CD4-positive, alpha-beta T cell treated with Interleukin-12 subunit alpha and Interleukin-12 subunit beta, for 1 hour (primary cell): Measurements from ENCODE around the gene NKIRAS2.

Experiments
- DNase-seq: peaks from one replicate; pipeline ENCODE4 v3.0.0-alpha.2; 2020

NKIRAS2 gene

DNA sequence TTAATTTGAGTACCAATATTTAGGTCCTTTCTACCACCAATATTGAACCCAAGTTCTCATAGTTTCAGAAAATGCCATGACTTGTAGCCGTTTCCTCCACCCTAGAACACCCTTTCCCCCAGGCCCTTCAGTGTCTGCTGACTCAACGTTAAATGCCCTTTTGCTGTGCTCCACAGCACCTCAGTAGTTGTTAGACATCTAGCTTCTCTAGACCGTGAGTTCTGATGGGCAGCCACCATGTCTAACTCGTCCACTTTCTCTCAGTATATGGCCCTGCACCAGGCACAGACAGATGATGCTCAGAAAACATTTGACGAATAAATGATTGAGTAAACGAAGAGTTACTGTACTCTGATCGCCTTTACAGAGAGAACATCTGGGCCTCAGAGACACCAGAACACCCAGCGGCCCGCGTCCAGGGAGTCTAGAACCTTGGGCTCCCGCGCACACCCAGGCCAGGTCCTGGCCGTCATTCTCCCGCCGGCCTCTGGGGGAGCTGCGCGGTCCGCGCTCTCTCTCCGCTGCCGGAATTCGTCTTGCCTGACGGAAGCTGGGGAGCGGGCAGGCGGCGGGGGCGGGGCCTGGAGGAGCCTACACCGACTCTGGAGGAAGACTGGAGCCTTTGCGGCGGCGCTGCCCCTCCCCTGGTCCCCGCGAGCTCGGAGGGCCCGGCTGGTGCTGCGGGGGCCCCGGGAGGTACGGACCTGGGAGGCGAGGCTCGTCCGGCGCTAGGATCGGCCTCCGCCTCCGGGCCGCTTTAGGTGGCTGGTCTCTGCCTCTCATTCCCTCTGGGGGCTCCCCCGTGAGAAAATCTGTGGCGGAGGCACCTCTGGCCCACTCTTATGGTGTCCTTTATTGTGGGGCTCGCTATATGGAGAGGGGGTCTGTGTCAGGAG lies at the start of gene NKIRAS2:
NKIRAS2 (plus strand) TSS at position 582 of the 896 bp plus-strand sequence. CDS start 1,488 bp downstream, outside the sequence.
- DNase-seq = peak; percentile 94

DNA sequence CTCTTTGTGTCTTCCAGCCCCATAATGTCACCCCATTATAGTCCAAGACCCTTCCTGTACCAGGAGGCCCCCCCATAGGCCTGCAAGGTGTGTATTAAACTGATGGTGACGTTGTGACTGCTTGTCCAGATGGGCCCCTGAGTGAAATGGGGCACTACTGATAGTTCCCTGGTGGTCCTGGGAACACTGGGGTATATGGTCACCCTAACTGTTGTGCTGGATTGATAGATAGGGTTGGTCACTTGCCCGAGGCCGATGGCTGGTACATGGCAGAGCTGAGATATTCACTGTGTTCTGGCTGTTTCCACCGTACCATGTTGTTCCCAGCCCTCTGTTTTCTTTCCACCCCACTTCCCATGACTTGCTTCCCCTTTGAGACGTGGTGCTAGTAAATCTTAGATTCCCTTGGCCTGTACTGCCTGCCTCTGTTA lies 49.0 kb upstream of the NKIRAS2 start:
- DNase-seq = no peak

DNA sequence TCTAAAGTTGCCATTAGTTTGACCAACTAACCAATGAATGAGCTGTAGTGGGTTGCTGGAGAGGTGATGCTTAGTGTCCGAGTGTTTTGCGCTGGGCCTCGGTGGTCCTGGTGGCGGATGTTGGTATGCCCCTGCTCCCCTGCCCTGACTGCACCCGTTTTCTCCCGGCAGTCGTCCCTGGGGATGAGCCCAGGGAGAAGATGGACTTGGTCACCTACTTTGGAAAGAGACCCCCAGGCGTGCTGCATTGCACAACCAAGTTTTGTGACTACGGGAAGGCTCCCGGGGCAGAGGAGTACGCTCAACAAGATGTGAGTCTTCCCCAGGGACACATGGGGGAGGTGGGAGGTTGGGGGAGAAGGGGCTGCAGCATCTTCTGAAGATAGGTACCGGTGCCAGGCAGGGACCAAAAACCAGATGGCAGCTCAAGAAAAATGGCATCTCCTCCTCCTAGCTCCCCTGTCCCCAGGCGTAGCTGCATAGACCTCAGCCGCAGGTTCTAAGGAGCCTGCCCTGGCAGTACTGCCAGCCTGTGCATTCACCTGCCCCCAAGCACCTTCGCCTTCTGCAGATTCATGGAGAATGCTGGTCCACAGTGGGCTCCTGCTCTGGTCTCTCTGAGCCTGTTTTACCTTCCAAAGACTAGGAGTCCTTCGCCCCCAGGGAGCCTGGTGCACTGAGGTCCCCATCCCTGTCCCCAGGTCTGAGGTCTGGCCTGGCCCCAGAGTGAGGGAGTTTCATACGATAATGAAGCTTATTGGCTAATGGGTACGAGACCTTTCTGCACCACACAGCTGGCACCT lies 48.0 kb upstream of the NKIRAS2 start:
- DNase-seq = no peak

DNA sequence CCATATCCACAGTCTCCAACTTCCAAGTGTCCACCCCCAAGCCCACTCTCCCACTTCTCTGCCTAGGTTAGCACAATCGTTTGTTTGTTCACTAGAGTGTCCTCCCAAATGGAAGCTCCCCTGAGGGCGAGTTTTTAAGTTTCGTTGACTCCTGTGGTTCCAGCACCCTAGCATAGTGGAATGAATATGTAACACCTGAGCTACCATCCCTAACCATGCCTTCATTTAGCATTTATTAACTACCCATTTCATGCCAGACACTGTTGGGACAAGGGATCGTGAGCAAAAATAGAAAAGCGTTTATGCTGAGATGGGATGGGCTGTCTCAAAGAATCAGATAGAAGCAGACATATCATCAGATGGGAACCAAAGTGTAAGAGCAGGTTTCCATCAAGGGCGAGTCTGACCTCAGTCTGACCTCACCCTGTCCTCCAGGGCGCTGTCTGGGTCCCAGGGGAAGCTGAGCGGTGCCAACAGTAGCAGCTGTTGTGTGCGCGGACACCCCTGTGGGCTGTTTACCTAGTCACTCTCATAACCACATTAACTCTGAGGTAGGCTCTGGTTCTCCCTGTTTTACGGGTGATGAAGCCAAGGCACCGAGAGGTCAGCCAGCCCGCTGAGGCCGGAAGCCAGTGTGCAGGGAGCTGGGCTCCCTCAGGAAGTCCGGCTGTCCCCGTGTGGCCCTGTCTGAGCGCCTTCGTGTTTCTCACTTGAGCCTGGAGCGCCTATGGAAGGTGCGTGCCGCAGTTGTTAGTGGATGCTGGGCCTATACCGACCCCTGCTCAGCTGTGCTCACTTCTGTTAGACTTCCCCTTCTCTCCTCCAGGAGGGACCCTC lies 47.1 kb upstream of the NKIRAS2 start:
- no peak for DNase-seq

DNA sequence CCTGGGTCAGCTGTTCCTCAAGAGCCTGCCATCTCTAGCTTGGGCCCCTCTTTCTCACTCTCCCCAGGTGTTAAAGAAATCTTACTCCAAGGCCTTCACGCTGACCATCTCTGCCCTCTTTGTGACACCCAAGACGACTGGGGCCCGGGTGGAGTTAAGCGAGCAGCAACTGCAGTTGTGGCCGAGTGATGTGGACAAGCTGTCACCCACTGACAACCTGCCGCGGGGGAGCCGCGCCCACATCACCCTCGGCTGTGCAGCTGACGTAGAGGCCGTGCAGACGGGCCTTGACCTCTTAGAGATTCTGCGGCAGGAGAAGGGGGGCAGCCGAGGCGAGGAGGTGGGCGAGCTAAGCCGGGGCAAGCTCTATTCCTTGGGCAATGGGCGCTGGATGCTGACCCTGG lies 46.5 kb upstream of the NKIRAS2 start:
- DNase-seq = no peak

DNA sequence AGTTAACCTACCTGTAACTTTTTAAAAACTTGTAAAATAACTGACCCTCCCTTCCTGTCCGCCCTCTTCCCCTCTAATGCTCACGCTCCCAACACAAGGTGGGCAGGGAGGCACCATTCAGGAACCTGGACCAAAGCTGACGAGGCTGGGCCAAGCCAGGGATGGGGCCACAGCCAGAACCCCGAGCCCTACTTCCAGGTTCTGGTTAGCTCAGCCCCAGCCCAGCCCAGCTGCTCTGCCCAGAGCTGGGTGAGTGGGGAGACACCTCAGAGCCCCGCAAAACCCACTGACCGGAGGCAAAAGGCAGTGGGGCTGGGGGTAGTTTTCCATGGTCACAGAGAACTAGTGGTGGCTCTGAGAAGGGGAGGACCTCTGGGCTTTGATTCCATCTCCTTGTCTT lies 45.9 kb upstream of the NKIRAS2 start:
- no peak for DNase-seq

DNA sequence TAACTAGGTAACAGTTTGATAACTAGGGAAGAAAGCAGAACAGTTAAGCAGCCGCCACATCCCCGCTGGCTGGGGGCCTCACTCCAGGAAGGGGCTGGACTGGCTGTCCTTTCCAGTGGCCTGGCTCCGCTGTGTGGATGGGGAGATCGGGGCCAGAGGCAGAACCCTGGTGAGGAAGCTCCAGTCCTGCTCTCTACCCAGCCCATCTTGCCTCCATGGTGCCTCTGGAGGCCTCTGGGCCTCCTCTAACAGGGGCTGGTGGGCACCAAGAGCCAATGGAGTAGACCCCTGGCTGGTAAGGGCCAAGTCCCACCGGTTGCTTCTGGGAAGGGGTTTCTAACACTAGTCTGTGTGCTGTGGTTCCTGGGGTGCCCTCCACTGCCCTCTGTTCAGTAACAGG lies 45.2 kb upstream of the NKIRAS2 start:
- DNase-seq = no peak

DNA sequence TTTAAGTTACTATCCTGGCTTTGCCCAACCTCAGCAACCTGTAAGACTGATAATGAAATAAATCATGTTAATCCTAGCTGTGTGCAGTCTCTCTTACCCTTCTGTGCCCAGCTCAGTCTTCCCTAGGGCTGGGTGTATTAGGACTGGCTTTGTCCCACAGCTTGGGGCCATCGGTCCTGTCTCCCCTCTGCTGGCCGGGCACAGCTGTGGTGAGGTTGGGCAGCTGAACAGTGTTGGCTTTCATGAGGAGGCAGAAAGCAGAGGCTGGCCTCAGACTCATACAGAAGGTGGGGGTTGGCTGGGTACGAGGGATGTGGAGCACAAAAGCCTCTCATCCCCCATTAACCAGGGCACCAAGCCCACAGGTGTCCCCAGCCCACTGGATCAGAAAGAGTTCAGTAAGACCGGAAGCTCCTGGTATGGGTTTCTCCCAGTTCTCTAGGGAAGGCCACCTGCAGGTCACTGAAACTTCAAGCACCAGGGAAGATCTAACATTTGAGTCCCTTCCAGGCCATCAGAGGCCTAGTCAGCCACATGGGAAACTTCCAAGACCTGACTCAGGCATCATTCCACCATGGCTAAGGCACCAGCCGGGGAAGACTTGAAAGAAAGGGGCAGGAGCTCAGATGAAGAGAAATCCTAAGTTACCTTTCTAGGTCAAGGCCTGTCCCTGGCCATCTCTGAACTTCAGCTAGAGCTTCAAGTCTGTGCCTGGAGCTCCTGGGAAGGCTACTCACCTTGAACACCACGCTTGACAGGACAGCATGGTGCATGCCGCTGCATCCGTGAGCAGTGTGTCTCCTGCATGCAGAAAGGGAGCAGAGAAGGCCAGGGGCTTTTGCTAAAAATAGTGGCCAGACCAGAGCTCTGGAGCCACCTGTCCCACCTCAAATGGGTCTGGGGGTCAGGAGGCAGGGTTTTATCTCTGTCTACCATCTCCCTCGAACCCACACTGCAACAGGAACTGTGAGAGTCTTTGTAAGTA lies 44.5 kb upstream of the NKIRAS2 start:
- no peak for DNase-seq

DNA sequence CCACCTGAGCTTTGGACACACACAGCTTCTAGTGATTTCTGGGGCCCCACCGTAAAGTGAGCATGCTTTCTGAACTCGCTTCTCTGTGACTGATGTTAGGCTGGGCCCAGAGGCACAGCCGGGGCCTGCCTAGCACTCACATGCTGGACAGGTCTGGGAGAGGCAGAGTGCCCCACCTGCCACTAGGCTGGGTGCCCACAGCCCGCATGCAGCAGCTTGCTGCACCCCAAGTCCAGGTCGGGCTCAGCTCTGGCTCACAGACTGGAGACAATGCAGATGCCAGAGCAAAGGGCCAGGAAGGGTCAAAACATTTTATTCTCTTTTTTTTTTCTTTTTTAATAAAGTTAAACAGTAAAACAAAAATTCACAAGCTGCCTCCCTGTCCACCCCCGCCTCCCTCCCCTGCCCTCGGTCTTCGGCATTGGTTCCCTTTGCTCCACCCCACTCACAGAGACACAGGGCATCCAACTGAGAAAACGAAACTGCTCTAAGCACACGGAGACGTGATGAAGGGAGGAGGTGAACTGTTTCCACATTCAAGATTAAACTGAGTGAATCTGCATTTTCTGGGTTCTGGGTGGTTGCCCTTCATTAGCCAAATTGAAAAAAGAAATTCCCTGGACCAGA lies 43.6 kb upstream of the NKIRAS2 start:
- DNase-seq = no peak

DNA sequence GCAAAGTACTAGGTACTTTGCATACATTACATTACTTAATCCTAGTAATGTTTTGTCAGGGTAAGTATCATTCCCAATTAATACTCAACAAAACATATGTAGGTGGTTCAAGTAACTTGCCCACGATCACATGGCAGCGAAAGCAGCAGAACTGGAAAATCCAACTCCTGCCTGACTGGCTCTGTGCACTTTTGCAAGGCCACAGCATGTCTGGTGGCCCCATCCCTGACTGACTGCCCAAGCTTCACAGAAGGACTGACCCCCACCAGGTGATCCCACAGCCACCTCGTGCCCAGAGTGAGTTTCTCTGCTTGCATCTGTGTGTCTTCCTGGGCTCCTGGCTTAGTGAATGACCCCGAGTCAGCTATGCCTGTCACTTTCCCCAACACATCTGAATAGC lies 41.9 kb upstream of the NKIRAS2 start:
- DNase-seq = no peak

DNA sequence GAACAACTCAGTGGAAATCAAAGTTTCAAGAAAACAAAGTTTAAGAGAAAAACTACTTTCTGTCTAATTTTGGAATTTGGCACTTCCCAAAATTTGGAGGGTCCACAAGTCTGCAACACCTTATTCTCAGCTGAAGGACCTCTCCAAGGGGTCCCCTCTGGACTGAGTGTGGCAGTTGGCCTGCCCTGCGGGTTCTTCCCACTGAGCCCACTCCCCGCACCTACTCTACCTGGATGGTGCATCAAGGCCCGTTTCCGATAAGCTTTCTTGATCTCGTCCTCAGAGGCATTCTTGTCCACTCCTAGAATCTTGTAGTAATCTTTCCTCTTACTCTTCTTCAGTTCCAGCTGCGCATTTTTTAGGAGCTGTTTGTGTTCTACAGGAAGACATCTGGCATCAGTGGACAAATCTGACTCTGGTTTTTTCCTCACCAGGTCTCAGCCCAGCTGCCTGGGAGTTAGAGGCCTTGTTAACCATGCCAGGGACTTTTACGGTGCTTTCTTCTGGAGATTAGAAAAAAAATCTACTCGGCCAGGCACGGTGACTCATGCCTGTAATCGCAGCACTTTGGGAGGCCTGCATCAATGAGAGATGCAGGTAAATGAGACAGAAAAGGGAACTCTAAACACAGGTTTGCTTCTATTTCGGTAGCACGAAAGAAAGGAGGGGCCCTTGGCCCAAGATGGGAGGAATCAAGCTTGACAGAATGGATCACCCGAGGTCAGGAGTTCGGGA lies 37.7 kb upstream of the NKIRAS2 start:
- DNase-seq = no peak

DNA sequence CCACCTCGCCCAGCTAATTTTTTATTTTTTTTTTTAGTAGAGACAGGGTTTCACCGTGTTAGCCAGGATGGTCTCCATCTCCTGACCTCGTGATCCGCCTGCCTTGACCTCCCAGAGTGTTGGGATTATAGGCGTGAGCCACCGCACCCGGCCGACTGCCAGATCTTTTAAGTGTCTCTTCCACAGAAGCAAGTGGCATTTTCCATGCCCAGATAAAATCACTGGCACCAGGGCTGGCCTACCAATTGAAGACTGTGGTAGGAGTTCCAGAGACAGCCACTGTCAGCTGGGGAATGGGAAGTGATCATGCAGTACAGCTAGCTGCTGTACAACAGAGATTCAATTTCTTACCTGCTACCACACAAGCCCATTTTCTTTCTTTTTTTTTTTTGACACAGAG lies 35.4 kb upstream of the NKIRAS2 start:
- no peak for DNase-seq

DNA sequence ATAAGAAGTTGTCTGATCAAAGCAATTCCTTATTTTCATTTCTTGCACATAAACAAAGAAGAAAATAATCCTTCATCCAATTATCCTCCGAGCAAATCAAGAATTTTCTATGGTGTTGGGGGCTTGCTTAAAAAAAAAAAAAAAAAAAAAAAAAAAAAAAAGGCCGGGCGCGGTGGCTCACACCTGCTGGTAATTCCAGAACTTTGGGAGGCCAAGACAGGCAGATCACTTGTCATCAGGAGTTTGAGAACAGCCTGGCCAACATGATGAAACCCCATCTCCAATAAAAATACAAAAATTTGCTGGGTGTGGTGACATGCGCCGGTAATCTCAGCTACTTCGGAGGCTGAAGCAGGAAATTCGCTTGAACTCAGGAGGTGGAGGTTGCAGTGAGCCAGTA lies 34.0 kb upstream of the NKIRAS2 start:
- no peak for DNase-seq

DNA sequence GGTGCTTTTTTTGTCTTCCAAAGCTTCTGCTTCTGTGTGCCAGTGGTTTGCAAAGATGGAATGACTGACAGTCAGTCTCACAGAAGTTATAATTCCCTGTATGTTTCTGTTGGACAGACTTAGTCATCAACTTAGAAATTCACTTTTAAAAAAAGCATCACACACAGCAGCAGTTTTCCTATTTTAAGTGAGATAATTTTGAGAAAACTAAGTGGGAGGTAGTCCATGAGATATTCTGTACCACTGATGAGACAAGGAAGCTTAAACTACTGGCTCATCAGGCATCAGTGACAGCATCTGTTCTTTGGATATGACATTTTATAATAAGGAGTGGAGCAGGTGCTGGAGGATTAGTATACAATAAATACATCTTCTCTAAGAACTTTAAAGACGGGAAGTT lies 33.3 kb upstream of the NKIRAS2 start:
- DNase-seq = no peak

DNA sequence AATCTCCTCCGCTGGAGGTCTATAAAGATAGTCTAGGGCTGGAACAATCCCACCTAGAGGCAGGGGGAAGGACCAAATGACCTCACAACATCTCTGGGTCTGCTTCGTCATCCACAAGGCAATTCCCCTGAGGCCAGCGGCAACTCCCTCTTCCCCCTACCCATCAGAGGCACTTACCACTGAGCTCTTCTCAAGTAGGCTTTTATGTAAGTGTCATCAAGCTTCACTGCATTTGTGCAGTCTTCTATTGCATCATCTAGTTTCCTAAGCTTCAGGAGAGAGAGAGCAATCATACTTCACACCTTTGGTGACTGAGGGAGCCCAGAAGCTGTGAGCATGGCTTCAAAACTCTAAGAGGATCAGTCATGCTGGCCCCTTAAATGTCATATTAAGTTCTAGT lies 32.2 kb upstream of the NKIRAS2 start:
- no peak for DNase-seq

DNA sequence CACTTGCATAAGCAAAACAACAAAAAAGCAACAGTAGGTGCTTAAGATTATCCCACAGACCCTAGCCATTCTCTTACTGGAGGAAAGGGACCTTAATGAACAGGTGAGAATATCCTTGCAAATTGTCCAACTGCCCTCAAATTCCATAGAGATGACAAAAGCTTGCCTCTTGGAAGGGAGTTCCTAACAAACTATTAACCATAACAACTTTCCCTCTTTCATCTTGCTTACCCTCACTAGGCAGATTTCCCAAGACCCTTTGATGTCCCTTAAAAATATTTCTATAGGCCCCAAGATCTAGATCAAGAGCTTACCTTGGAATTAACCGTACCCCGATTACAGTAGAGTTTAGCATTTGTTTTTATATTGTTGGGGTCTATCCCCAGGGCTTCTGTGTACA lies 31.5 kb upstream of the NKIRAS2 start:
- no peak for DNase-seq

DNA sequence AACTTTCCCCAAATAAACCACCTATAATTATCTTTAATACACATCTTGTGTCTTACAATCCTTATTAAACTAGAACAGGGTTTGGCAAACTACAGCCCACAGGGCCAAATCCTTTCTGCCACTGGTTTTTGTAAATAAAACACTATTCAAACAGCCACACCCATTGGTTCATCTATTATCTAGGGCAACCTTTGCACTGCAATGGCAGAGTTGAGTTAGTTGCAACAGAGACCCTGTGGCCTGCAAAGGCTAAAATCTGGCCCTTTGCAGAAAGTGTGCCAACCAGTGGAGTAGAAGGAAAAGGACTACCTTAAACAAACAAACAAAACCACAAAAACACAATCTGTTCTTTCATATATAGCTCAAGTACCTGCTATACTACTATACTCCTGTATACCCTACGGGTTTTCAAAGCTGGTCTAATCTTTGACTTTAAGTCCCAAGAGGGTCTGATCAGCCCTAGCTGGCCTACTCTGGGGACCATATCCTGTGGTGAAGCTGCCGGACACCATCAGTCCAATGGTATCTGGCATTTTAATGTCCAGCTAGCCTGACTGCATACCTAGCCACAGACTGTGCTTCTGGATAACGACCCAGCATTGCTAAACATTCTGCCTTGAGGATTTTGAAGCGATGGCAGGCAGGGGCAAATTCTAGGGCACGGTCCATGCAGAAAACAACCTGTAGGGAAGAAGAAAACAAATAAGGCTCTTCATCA lies 30.0 kb upstream of the NKIRAS2 start:
- DNase-seq = no peak

DNA sequence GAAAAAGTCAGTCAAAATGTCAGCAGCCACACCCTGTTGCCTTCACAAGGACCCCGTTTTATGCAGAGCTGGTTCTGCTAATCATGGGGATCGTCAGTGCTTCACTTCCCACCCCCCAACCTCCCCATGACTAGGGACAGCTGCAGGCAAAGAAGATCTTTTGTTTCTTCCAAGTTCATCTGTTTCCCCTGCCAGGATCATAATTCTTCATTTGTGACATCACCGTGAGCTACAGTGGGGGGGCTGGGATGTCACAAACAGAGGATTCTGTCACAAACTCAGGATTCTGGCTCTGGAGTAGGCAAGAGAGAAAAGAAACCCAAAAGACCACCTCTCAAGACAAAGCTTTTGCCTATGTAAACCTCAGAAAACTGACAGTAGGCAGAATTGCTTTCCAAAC lies 27.3 kb upstream of the NKIRAS2 start:
- DNase-seq = no peak

DNA sequence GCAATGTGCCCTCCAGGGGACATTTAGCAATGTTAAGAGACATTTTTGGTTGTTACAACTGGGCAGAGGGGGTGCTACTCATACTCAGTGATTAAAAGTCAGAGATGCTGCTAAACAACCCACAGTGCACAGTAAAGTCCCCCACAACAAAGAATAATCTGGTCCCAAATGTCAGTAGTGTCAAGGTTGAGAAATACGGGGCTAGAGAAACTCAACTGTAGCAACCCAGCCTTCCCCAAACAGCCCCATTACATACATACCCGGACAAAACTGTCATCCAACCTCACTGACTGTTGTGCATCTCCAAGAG lies 23.1 kb upstream of the NKIRAS2 start:
- DNase-seq = no peak

DNA sequence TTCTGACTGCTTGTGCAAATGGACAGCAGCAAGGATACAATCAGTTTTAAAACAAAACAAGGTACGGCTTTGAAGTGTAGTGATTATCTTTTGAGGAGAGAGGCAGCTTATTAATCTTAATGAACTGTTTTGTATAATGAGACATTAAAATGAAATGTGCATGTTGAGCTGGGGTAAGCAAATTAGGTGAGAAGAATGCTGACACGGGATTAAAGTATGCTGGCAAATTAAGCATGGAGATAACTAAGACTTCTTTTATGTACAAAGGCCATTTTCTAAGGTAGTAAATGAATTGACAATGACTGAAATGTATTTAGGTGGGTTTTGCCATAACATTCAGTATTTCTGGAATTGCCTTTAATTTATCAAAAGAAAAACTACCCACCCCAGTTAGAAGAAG lies 21.4 kb upstream of the NKIRAS2 start:
- no peak for DNase-seq
